SKM-1 treated with dmso at 0.1 percent for 144 hours (cell line): ENCODE data around the gene LMAN2.

ENCODE experiments used
- DNase-seq: peaks from one replicate; lab custom pipeline; 2025; ENCODE audit not compliant: unreplicated experiment; lab: John Stamatoyannopoulos, UW

The LMAN2 gene

GRCh38 chr5:177351392-177352329 lies at the start of gene LMAN2:
Gene LMAN2 (minus strand): TSS chr5:177351668. CDS start chr5:177351647, 21 bp downstream.
- peak; percentile 96 for DNase-seq

- DNase-seq: no peak
Measured at GRCh38 chr5:177399997-177400868, 48.8 kb upstream of the LMAN2 start, which contains the start of gene PFN3. Gene PFN3 (minus strand): TSS chr5:177400661. CDS start chr5:177400576, 85 bp downstream.

- no peak for DNase-seq
Measured at GRCh38 chr5:177397875-177398390, 46.5 kb upstream of the LMAN2 start.

GRCh38 chr5:177396807-177397206 lies 45.3 kb upstream of the LMAN2 start:
- no peak for DNase-seq

- no peak for DNase-seq
Measured at GRCh38 chr5:177396078-177396477, 44.6 kb upstream of the LMAN2 start.

- DNase-seq: no peak
Measured at GRCh38 chr5:177393990-177394389, 42.5 kb upstream of the LMAN2 start.

- DNase-seq: peak; percentile 52
Measured at GRCh38 chr5:177393206-177393765, 41.8 kb upstream of the LMAN2 start.

- DNase-seq: peak; percentile 36
Measured at GRCh38 chr5:177392765-177393164, 41.3 kb upstream of the LMAN2 start.

- DNase-seq: peak; percentile 67
Measured at GRCh38 chr5:177390363-177391300, 39.2 kb upstream of the LMAN2 start.

GRCh38 chr5:177389241-177390169 lies 38.0 kb upstream of the LMAN2 start:
- peak; percentile 24 for DNase-seq

GRCh38 chr5:177388521-177389052 lies 37.1 kb upstream of the LMAN2 start:
- no peak for DNase-seq

GRCh38 chr5:177387405-177387804 lies 35.9 kb upstream of the LMAN2 start:
- no peak for DNase-seq

GRCh38 chr5:177386542-177386941 lies 35.1 kb upstream of the LMAN2 start:
- DNase-seq: no peak

- DNase-seq: no peak
Measured at GRCh38 chr5:177385720-177386119, 34.3 kb upstream of the LMAN2 start.

GRCh38 chr5:177384134-177384533 lies 32.7 kb upstream of the LMAN2 start, which contains the start of gene SLC34A1:
Gene SLC34A1 (plus strand): TSS chr5:177384434. CDS start chr5:177385742, 1,308 bp downstream.
- DNase-seq: no peak

- DNase-seq: no peak
Measured at GRCh38 chr5:177383181-177383580, 31.7 kb upstream of the LMAN2 start.

- no peak for DNase-seq
Measured at GRCh38 chr5:177382423-177383029, 31.1 kb upstream of the LMAN2 start.

- DNase-seq: no peak
Measured at GRCh38 chr5:177380805-177381126, 29.3 kb upstream of the LMAN2 start.
